Panc1 (cell line): ENCODE measurements around the gene PIGH. TPM values are rescaled to one million over a fixed set of nuclear protein-coding genes. Genes with fewer than 3 reads are reported as not detected.
"Not testable (repeated sequence)": the region's sequence is repeated elsewhere in the genome, so short reads cannot be mapped to it uniquely, and the experiment has no call there.

ENCODE experiments used
- ATAC-seq: fragments of 200-7000 bp; cut with Tn5 transposase; 2 replicates; pipeline ENCODE4 v1.9.1; 2020; ENCODE audit warnings: mild to moderate bottlenecking, moderate library complexity
- BruUV-seq: library from RNA; stranded (reverse); fragments of 400-500 nt; replicated peaks from 2 replicates; lab custom pipeline; 2021; lab: Mats Ljungman, UMichigan
- CTCF ChIA-PET: fragments of 300-600 bp; sonication (Branson Sonifier 250); formaldehyde crosslinking; loops from one replicate; lab custom pipeline; 2022; ENCODE audit warnings: antibody characterized with exemption; lab: Charles Lee
- POLR2A ChIA-PET: fragments of 300-600 bp; sonication (Branson Sonifier 250); formaldehyde crosslinking; loops from one replicate; lab custom pipeline; 2022; ENCODE audit warnings: antibody characterized with exemption; lab: Charles Lee
- DNase-seq: peaks from one replicate; pipeline ENCODE4 v3.0.0-alpha.2; 2010; ENCODE audit warnings: low read depth, low spot score
- H3K27ac ChIP-seq: 2 replicates; pipeline ENCODE4 v1.5.1; 2011; ENCODE audit warnings: mild to moderate bottlenecking, low read length, inconsistent platforms
- H3K27me3 ChIP-seq: fragments of 200-500 bp; sonication (Bioruptor generic); 2 replicates; pipeline ENCODE4 v1.6.0; 2014; ENCODE audit warnings: low read length, inconsistent platforms; ENCODE audit not compliant: control insufficient read depth, insufficient read depth
- H3K36me3 ChIP-seq: fragments of 200-500 bp; sonication (Bioruptor generic); 2 replicates; pipeline ENCODE4 v1.5.1; 2014; ENCODE audit warnings: inconsistent platforms, mild to moderate bottlenecking, low read length, moderate library complexity; ENCODE audit not compliant: control insufficient read depth, insufficient read depth
- H3K4me1 ChIP-seq: 2 replicates; pipeline ENCODE4 v1.5.1; 2011; ENCODE audit warnings: inconsistent platforms, mild to moderate bottlenecking, low read length, moderate library complexity; ENCODE audit not compliant: control insufficient read depth, insufficient read depth
- H3K4me3 ChIP-seq, 2 experiments: 2 replicates each; pipeline ENCODE4 v1.5.1; 2011 to 2012; ENCODE audit warnings: low read depth in 2 of 2, low read length in 2 of 2, mild to moderate bottlenecking in 2 of 2, inconsistent platforms in 1 of 2, moderate library complexity in 1 of 2
- H3K9me3 ChIP-seq: fragments of 200-500 bp; sonication (Bioruptor generic); 2 replicates; pipeline ENCODE4 v1.5.1; 2014; ENCODE audit warnings: low read depth, mild to moderate bottlenecking, inconsistent platforms, low read length, moderate library complexity; ENCODE audit not compliant: control insufficient read depth, insufficient read depth
- POLR2AphosphoS5 ChIP-seq: IDR thresholded peaks from 2 replicates; pipeline ENCODE4 v1.6.1; 2012; ENCODE audit warnings: mild to moderate bottlenecking, low read depth, low read length, moderate library complexity
- SIN3A ChIP-seq: IDR thresholded peaks from 2 replicates; pipeline ENCODE4 v1.6.1; 2012; ENCODE audit warnings: low read depth, mild to moderate bottlenecking, low read length, moderate library complexity, borderline replicate concordance; ENCODE audit not compliant: insufficient read depth
- TCF7L2 ChIP-seq: IDR thresholded peaks from 2 replicates; pipeline ENCODE4 v1.6.1; 2011; ENCODE audit warnings: mild to moderate bottlenecking, low read depth, low read length, inconsistent platforms
- in situ Hi-C: cut with HindIII; loops from 2 replicates; pipeline ENCODE4 v1.10.0; 2016; ENCODE audit warnings: low sequenced_read_pairs, low pct_unique_long_range_greater_than_20kb
- intact Hi-C: fragments of 100-400 bp; cut with micrococcal nuclease; formaldehyde crosslinking; loops from one replicate; pipeline ENCODE4 v1.10.0; 2022; ENCODE audit not compliant: unreplicated experiment
- total RNA-seq: library from RNA; stranded (reverse); gene quantifications from one replicate; pipeline ENCODE4 v1.2.1, GENCODE V29; 2021; ENCODE audit not compliant: unreplicated experiment
- TF ChIP-seq, protein P1 (sequence below), 2 experiments: IDR thresholded peaks; 2 replicates each; pipeline ENCODE4 v1.6.1; 2011 to 2012; ENCODE audit warnings: low read depth in 2 of 2, control low read depth in 1 of 2, low read length in 1 of 2, mild to moderate bottlenecking in 1 of 2, moderate library complexity in 1 of 2; ENCODE audit not compliant: insufficient read depth in 1 of 2
- TF ChIP-seq, protein P2 (sequence below): fragments of 450-650 bp; IDR thresholded peaks from 2 replicates; pipeline ENCODE4 v1.5.1; 2017; ENCODE audit warnings: mild to moderate bottlenecking

Gene PIGH
- total RNA-seq, 1 experiment from 2014 or later, result 13.3 TPM

DNA sequence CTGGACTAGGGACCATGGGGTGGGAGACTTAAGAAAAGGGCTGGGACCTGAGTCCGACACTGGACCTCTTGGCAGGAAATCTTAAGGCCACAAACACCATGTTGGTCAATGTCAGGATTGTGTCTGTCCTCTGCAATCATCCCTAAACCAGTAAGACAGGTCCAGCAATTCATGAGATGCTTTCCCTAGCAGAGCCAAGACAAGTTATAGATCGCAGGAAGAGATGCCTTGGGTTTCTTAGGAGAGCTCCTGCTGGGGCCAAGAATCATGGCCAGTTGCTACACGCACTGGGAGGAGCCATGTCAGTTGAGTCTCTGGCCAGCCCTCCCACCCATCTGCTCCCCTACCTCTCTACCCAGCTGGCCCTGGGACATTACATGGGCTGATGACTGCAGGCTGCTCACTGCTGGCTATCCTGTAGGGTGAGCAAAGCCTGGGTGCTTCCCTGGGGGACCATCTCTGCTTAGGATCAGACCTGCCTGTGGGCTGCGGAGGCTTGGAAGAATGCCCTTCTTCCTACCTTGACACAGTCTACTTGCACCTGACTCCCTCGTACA is 52.8 kb downstream of the PIGH start:
- Histone ChIP-seq H3K27ac (no peak overlapping the region), H3K4me1 (no peaks in the 10 kb centered on the region), H3K9me3 (no peaks in the 10 kb centered on the region), H3K27me3 (no peaks in the 10 kb centered on the region), H3K36me3 (no peaks in the 10 kb centered on the region; the same call in 1 of the 2 replicates), H3K4me3 (no peak overlapping the region)
- intact Hi-C loops, result no loop called here
- ChIA-PET CTCF (interaction anchor here (0.9 kb wide), 1 partner anchor 24 kb away, joined by 3 read pairs; no protein-coding TSS in a partner anchor), POLR2A (no interaction called here)
- no TSS peak for BruUV-seq
- ATAC-seq (no peak), DNase-seq (no peak)
- TF ChIP-seq, protein P1, sequence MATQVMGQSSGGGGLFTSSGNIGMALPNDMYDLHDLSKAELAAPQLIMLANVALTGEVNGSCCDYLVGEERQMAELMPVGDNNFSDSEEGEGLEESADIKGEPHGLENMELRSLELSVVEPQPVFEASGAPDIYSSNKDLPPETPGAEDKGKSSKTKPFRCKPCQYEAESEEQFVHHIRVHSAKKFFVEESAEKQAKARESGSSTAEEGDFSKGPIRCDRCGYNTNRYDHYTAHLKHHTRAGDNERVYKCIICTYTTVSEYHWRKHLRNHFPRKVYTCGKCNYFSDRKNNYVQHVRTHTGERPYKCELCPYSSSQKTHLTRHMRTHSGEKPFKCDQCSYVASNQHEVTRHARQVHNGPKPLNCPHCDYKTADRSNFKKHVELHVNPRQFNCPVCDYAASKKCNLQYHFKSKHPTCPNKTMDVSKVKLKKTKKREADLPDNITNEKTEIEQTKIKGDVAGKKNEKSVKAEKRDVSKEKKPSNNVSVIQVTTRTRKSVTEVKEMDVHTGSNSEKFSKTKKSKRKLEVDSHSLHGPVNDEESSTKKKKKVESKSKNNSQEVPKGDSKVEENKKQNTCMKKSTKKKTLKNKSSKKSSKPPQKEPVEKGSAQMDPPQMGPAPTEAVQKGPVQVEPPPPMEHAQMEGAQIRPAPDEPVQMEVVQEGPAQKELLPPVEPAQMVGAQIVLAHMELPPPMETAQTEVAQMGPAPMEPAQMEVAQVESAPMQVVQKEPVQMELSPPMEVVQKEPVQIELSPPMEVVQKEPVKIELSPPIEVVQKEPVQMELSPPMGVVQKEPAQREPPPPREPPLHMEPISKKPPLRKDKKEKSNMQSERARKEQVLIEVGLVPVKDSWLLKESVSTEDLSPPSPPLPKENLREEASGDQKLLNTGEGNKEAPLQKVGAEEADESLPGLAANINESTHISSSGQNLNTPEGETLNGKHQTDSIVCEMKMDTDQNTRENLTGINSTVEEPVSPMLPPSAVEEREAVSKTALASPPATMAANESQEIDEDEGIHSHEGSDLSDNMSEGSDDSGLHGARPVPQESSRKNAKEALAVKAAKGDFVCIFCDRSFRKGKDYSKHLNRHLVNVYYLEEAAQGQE (IDR thresholded peaks at IDR 0.05; ENCODE audit: insufficient read depth in 1 of 2, low read depth in 2 of 2, low read length in 1 of 2), result no peak
- TF ChIP-seq, protein P2, sequence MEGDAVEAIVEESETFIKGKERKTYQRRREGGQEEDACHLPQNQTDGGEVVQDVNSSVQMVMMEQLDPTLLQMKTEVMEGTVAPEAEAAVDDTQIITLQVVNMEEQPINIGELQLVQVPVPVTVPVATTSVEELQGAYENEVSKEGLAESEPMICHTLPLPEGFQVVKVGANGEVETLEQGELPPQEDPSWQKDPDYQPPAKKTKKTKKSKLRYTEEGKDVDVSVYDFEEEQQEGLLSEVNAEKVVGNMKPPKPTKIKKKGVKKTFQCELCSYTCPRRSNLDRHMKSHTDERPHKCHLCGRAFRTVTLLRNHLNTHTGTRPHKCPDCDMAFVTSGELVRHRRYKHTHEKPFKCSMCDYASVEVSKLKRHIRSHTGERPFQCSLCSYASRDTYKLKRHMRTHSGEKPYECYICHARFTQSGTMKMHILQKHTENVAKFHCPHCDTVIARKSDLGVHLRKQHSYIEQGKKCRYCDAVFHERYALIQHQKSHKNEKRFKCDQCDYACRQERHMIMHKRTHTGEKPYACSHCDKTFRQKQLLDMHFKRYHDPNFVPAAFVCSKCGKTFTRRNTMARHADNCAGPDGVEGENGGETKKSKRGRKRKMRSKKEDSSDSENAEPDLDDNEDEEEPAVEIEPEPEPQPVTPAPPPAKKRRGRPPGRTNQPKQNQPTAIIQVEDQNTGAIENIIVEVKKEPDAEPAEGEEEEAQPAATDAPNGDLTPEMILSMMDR, result no peak
- TF ChIP-seq TCF7L2 (no peak), SIN3A (no peak), POLR2AphosphoS5 (no peak)
- in situ Hi-C loops, result no loop called here

DNA sequence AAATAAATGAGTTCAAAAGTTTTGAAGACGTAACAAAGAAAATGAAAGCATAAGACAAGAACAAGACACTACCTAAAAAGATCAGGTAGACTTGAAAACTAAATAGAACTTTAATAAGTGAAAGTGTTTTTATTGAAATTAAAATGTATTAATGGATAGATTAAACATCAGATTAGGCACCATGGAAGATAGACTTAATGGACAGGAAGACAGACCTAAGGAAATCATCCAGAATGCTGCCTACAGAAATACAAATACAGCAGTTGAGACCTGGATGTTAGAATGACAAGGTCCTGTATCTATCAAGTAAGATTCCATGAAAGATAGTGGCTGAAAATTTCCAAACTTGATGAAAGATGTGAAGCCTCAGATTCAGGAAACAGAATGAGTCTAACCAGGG is 55.5 kb downstream of the PIGH start:
- POLR2A ChIA-PET, result no interaction called here
- in situ Hi-C loops, result no loop called here
- Histone ChIP-seq H3K4me3 (no peak overlapping the region), H3K9me3 (no peaks in the 10 kb centered on the region), H3K27me3 (no peaks in the 10 kb centered on the region), H3K4me1 (no peaks in the 10 kb centered on the region), H3K36me3 (no peaks in the 10 kb centered on the region; the same call in 1 of the 2 replicates), H3K27ac (no peak overlapping the region)
- no peak for ATAC-seq
- CTCF ChIA-PET, result no interaction called here
- no TSS peak for BruUV-seq
- no peak for DNase-seq
- intact Hi-C loops, result no loop called here
- TF ChIP-seq, protein P1 (IDR thresholded peaks at IDR 0.05; ENCODE audit: insufficient read depth in 1 of 2, low read depth in 2 of 2, low read length in 1 of 2), result no peak
- TF ChIP-seq POLR2AphosphoS5 (no peak), SIN3A (no peak), TCF7L2 (no peak)
- TF ChIP-seq, protein P2, result no peak

DNA sequence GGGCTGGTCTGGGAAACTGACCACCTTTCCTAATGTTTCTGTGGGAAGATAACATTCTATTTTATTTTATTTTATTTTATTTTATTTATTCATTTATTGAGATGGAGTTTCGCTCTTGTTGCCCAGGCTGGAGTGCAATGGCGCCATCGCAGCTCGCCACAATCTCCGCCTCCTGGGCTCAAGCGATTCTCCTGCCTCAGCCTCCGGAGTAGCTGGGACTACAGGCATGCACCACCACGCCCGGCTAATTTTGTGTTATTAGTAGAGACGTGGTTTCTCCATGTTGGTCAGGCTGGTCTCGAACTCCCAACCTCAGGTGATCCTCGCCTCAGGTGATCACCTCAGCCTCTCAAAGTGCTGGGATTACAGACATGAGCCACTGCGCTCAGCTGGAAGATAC is 57.4 kb downstream of the PIGH start:
- BruUV-seq, H3K4me3 ChIP-seq, POLR2A ChIA-PET, H3K4me1 ChIP-seq, intact Hi-C loops, H3K9me3 ChIP-seq, ATAC-seq, H3K36me3 ChIP-seq, H3K27ac ChIP-seq, in situ Hi-C loops, DNase-seq, CTCF ChIA-PET, H3K27me3 ChIP-seq: not testable (repeated sequence)
